Measurements from ENCODE around the gene COPS7A.

DNA sequence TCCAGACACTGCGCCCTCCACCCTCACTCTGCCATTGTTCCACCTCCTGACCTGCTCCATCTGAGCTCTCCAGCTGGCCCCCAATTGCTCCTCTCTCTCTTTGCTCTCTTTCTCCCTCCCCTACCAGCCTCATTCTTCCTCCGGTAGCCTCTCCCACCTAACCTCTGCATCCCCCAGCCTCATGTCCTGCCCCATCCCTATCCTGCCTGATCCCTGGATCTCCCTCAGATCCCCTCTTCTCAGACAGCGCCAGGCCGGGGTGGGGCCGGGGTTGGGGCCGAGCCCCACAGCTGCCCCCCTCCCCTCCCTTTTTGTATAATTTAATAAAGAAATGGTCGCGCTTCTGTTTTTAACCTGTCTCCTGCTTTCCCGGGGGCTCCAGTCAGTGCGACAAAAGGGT is 46.8 kb downstream of the COPS7A start:
- TF ChIP-seq SIN3A (IDR thresholded peaks at IDR 0.05; ENCODE audit: borderline replicate concordance in 2 of 2, control insufficient read depth in 1 of 2, low read depth in 2 of 2, low read length in 2 of 2) (no peak), ZZZ3 (IDR thresholded peaks at IDR 0.05) (no peak)

All from K562 (cell line).